ENCODE results near the gene PCID2. TPM values are rescaled to one million over a fixed set of nuclear protein-coding genes. Genes with fewer than 3 reads are reported as not detected.

The PCID2 gene
- total RNA-seq, 1 donor from 2014 or later = 47.9 TPM

GRCh38 chr13:113169277-113170272 lies 38.9 kb downstream of the PCID2 start:
- H3K4me1 Mint-ChIP-seq (ENCODE audit: unreplicated experiment) = peaks cover 15% of the 10 kb centered on the region
- no peaks in the 10 kb centered on the region for H3K27me3 Mint-ChIP-seq (ENCODE audit: unreplicated experiment)
- H3K4me3 Mint-ChIP-seq (ENCODE audit: unreplicated experiment) = no peak overlapping the region
- H3K36me3 Mint-ChIP-seq (ENCODE audit: unreplicated experiment) = peaks cover 39% of the 10 kb centered on the region
- TF ChIP-seq, protein P1, sequence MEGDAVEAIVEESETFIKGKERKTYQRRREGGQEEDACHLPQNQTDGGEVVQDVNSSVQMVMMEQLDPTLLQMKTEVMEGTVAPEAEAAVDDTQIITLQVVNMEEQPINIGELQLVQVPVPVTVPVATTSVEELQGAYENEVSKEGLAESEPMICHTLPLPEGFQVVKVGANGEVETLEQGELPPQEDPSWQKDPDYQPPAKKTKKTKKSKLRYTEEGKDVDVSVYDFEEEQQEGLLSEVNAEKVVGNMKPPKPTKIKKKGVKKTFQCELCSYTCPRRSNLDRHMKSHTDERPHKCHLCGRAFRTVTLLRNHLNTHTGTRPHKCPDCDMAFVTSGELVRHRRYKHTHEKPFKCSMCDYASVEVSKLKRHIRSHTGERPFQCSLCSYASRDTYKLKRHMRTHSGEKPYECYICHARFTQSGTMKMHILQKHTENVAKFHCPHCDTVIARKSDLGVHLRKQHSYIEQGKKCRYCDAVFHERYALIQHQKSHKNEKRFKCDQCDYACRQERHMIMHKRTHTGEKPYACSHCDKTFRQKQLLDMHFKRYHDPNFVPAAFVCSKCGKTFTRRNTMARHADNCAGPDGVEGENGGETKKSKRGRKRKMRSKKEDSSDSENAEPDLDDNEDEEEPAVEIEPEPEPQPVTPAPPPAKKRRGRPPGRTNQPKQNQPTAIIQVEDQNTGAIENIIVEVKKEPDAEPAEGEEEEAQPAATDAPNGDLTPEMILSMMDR (IDR thresholded peaks at IDR 0.05) = no peak
- DNase-seq (ENCODE audit: extremely low spot score, unreplicated experiment) = no peak
- no peak overlapping the region for H3K27ac Mint-ChIP-seq (ENCODE audit: unreplicated experiment)
- H3K9me3 Mint-ChIP-seq (ENCODE audit: unreplicated experiment) = peaks cover 8% of the 10 kb centered on the region

GRCh38 chr13:113168211-113168610 lies 40.3 kb downstream of the PCID2 start:
- TF ChIP-seq, protein P1 (IDR thresholded peaks at IDR 0.05) = no peak
- peaks cover 15% of the 10 kb centered on the region for H3K4me1 Mint-ChIP-seq (ENCODE audit: unreplicated experiment)
- no peaks in the 10 kb centered on the region for H3K27me3 Mint-ChIP-seq (ENCODE audit: unreplicated experiment)
- peaks cover 35% of the 10 kb centered on the region for H3K36me3 Mint-ChIP-seq (ENCODE audit: unreplicated experiment)
- H3K9me3 Mint-ChIP-seq (ENCODE audit: unreplicated experiment) = peaks cover 8% of the 10 kb centered on the region
- H3K4me3 Mint-ChIP-seq (ENCODE audit: unreplicated experiment) = no peak overlapping the region
- no peak overlapping the region for H3K27ac Mint-ChIP-seq (ENCODE audit: unreplicated experiment)
- DNase-seq (ENCODE audit: extremely low spot score, unreplicated experiment) = no peak

- Mint-ChIP-seq H3K4me1 (ENCODE audit: unreplicated experiment) (peaks cover 15% of the 10 kb centered on the region), H3K4me3 (ENCODE audit: unreplicated experiment) (no peak overlapping the region), H3K36me3 (ENCODE audit: unreplicated experiment) (peaks cover 31% of the 10 kb centered on the region), H3K27ac (ENCODE audit: unreplicated experiment) (no peak overlapping the region), H3K9me3 (ENCODE audit: unreplicated experiment) (peaks cover 8% of the 10 kb centered on the region), H3K27me3 (ENCODE audit: unreplicated experiment) (no peaks in the 10 kb centered on the region)
- no peak for DNase-seq (ENCODE audit: extremely low spot score, unreplicated experiment)
- TF ChIP-seq, protein P1 (IDR thresholded peaks at IDR 0.05) = no peak
These were observed 40.9 kb downstream of the PCID2 start for GRCh38 chr13:113167575-113167974.

- TF ChIP-seq, protein P1 (IDR thresholded peaks at IDR 0.05) = no peak
- Mint-ChIP-seq H3K4me3 (ENCODE audit: unreplicated experiment) (no peak overlapping the region), H3K4me1 (ENCODE audit: unreplicated experiment) (peaks cover 15% of the 10 kb centered on the region), H3K27me3 (ENCODE audit: unreplicated experiment) (no peaks in the 10 kb centered on the region), H3K9me3 (ENCODE audit: unreplicated experiment) (peaks cover 8% of the 10 kb centered on the region), H3K36me3 (ENCODE audit: unreplicated experiment) (peaks cover 29% of the 10 kb centered on the region), H3K27ac (ENCODE audit: unreplicated experiment) (no peak overlapping the region)
- DNase-seq (ENCODE audit: extremely low spot score, unreplicated experiment) = no peak
These were observed 41.3 kb downstream of the PCID2 start for GRCh38 chr13:113167155-113167554.

DNA sequence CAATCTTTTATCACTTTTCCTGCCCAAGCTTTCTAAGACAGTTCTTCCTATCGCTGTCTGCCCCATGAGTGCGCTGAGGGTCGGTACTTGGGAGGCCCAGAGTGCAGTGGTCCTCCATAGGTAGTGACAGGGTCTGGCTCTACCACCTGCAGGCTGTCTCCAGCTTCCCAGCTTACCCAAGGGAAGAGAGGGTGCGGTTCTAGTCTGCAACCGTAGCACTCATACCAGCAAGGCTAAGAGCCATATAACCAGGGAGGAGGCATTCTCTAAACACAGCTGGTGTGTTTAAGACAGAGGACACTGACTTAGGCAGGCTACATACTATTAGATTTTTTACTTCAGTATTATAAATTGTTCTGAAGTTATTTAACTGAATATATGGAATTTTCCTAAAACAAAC lies 41.8 kb downstream of the PCID2 start:
- no peak overlapping the region for H3K4me3 Mint-ChIP-seq (ENCODE audit: unreplicated experiment)
- H3K27ac Mint-ChIP-seq (ENCODE audit: unreplicated experiment) = no peak overlapping the region
- H3K27me3 Mint-ChIP-seq (ENCODE audit: unreplicated experiment) = no peaks in the 10 kb centered on the region
- no peak for DNase-seq (ENCODE audit: extremely low spot score, unreplicated experiment)
- H3K9me3 Mint-ChIP-seq (ENCODE audit: unreplicated experiment) = peaks cover 8% of the 10 kb centered on the region
- H3K4me1 Mint-ChIP-seq (ENCODE audit: unreplicated experiment) = peaks cover 15% of the 10 kb centered on the region
- H3K36me3 Mint-ChIP-seq (ENCODE audit: unreplicated experiment) = peaks cover 27% of the 10 kb centered on the region
- TF ChIP-seq, protein P1 (IDR thresholded peaks at IDR 0.05) = no peak

All from osteocyte (in vitro differentiated cells).